Measurements from ENCODE around the gene INAFM2. TPM values are rescaled to one million over a fixed set of nuclear protein-coding genes. Genes with fewer than 3 reads are reported as not detected.

Gene INAFM2
- total and polyA plus RNA-seq, 2 experiments from 2014 or later, result 18.1 to 32.7 TPM

DNA sequence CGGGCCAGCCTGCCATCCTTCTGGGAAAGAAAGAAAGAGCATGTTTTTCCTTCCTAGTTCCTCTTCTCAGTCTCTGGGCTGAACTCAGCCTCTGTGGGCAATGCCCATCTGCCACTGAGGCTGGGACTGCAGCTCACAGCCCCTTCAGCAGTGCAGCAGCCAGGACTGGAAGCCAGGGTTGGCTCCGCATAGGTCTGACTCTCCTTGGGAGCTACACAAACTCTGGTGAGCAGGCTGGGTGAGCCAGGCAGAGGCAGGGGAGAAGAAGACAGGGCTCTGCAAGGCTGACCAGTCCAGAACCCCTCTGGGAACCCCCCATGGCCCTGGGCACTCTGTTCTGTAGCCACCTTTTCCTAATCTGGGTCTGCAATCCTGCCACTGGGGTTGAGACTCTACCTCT is 38.1 kb downstream of the INAFM2 start:
- Histone ChIP-seq H3K4me3 (no peak overlapping the region), H3K36me3 (ENCODE audit: insufficient read depth) (no peaks in the 10 kb centered on the region), H3K27me3 (ENCODE audit: insufficient read depth) (peaks cover 26% of the 10 kb centered on the region), H4K20me1 (replicated peaks; ENCODE audit: insufficient read depth) (no peaks in the 10 kb centered on the region), H3K27ac (ENCODE audit: low read depth) (no peak overlapping the region), H3K79me2 (replicated peaks; ENCODE audit: insufficient read depth) (no peaks in the 10 kb centered on the region), H3F3A (replicated peaks; ENCODE audit: low read depth) (peaks cover 17% of the 10 kb centered on the region), H2AFZ (no peak overlapping the region), H3K4me1 (ENCODE audit: insufficient read depth) (peaks cover 11% of the 10 kb centered on the region; the same call in 1 of the 2 replicates), H3K4me2 (no peak overlapping the region), H3K9me2 (ENCODE audit: insufficient read depth) (no peaks in the 10 kb centered on the region)
- TF ChIP-seq EZH2 (IDR thresholded peaks at IDR 0.05; ENCODE audit: low read depth, unreplicated experiment), result no peak
- TF ChIP-seq, protein P1, sequence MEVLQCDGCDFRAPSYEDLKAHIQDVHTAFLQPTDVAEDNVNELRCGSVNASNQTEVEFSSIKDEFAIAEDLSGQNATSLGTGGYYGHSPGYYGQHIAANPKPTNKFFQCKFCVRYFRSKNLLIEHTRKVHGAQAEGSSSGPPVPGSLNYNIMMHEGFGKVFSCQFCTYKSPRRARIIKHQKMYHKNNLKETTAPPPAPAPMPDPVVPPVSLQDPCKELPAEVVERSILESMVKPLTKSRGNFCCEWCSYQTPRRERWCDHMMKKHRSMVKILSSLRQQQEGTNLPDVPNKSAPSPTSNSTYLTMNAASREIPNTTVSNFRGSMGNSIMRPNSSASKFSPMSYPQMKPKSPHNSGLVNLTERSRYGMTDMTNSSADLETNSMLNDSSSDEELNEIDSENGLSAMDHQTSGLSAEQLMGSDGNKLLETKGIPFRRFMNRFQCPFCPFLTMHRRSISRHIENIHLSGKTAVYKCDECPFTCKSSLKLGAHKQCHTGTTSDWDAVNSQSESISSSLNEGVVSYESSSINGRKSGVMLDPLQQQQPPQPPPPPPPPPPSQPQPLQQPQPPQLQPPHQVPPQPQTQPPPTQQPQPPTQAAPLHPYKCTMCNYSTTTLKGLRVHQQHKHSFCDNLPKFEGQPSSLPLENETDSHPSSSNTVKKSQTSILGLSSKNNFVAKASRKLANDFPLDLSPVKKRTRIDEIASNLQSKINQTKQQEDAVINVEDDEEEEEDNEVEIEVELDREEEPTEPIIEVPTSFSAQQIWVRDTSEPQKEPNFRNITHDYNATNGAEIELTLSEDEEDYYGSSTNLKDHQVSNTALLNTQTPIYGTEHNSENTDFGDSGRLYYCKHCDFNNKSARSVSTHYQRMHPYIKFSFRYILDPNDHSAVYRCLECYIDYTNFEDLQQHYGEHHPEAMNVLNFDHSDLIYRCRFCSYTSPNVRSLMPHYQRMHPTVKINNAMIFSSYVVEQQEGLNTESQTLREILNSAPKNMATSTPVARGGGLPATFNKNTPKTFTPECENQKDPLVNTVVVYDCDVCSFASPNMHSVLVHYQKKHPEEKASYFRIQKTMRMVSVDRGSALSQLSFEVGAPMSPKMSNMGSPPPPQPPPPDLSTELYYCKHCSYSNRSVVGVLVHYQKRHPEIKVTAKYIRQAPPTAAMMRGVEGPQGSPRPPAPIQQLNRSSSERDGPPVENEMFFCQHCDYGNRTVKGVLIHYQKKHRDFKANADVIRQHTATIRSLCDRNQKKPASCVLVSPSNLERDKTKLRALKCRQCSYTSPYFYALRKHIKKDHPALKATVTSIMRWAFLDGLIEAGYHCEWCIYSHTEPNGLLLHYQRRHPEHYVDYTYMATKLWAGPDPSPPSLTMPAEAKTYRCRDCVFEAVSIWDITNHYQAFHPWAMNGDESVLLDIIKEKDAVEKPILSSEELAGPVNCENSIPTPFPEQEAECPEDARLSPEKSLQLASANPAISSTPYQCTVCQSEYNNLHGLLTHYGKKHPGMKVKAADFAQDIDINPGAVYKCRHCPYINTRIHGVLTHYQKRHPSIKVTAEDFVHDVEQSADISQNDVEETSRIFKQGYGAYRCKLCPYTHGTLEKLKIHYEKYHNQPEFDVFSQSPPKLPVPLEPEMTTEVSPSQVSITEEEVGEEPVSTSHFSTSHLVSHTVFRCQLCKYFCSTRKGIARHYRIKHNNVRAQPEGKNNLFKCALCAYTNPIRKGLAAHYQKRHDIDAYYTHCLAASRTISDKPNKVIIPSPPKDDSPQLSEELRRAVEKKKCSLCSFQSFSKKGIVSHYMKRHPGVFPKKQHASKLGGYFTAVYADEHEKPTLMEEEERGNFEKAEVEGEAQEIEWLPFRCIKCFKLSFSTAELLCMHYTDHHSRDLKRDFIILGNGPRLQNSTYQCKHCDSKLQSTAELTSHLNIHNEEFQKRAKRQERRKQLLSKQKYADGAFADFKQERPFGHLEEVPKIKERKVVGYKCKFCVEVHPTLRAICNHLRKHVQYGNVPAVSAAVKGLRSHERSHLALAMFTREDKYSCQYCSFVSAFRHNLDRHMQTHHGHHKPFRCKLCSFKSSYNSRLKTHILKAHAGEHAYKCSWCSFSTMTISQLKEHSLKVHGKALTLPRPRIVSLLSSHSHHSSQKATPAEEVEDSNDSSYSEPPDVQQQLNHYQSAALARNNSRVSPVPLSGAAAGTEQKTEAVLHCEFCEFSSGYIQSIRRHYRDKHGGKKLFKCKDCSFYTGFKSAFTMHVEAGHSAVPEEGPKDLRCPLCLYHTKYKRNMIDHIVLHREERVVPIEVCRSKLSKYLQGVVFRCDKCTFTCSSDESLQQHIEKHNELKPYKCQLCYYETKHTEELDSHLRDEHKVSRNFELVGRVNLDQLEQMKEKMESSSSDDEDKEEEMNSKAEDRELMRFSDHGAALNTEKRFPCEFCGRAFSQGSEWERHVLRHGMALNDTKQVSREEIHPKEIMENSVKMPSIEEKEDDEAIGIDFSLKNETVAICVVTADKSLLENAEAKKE (CRISPR knock-in tag; IDR thresholded peaks at IDR 0.05), result no peak
- TF ChIP-seq NANOG (IDR thresholded peaks at IDR 0.05; ENCODE audit: borderline replicate concordance), result no peak
- TF ChIP-seq CREB1 (CRISPR knock-in tag; IDR thresholded peaks at IDR 0.05; ENCODE audit: low read depth), result no peak
- TF ChIP-seq, protein P2, sequence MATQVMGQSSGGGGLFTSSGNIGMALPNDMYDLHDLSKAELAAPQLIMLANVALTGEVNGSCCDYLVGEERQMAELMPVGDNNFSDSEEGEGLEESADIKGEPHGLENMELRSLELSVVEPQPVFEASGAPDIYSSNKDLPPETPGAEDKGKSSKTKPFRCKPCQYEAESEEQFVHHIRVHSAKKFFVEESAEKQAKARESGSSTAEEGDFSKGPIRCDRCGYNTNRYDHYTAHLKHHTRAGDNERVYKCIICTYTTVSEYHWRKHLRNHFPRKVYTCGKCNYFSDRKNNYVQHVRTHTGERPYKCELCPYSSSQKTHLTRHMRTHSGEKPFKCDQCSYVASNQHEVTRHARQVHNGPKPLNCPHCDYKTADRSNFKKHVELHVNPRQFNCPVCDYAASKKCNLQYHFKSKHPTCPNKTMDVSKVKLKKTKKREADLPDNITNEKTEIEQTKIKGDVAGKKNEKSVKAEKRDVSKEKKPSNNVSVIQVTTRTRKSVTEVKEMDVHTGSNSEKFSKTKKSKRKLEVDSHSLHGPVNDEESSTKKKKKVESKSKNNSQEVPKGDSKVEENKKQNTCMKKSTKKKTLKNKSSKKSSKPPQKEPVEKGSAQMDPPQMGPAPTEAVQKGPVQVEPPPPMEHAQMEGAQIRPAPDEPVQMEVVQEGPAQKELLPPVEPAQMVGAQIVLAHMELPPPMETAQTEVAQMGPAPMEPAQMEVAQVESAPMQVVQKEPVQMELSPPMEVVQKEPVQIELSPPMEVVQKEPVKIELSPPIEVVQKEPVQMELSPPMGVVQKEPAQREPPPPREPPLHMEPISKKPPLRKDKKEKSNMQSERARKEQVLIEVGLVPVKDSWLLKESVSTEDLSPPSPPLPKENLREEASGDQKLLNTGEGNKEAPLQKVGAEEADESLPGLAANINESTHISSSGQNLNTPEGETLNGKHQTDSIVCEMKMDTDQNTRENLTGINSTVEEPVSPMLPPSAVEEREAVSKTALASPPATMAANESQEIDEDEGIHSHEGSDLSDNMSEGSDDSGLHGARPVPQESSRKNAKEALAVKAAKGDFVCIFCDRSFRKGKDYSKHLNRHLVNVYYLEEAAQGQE (IDR thresholded peaks at IDR 0.05; ENCODE audit: unreplicated experiment), result no peak
- TF ChIP-seq, protein P3, sequence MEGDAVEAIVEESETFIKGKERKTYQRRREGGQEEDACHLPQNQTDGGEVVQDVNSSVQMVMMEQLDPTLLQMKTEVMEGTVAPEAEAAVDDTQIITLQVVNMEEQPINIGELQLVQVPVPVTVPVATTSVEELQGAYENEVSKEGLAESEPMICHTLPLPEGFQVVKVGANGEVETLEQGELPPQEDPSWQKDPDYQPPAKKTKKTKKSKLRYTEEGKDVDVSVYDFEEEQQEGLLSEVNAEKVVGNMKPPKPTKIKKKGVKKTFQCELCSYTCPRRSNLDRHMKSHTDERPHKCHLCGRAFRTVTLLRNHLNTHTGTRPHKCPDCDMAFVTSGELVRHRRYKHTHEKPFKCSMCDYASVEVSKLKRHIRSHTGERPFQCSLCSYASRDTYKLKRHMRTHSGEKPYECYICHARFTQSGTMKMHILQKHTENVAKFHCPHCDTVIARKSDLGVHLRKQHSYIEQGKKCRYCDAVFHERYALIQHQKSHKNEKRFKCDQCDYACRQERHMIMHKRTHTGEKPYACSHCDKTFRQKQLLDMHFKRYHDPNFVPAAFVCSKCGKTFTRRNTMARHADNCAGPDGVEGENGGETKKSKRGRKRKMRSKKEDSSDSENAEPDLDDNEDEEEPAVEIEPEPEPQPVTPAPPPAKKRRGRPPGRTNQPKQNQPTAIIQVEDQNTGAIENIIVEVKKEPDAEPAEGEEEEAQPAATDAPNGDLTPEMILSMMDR (conservative IDR thresholded peaks at IDR 0.05; ENCODE audit: low read depth in 2 of 2), result no peak
- no peak for TF ChIP-seq JUNB (IDR thresholded peaks at IDR 0.05; ENCODE audit: unreplicated experiment)
- TF ChIP-seq, protein P4, sequence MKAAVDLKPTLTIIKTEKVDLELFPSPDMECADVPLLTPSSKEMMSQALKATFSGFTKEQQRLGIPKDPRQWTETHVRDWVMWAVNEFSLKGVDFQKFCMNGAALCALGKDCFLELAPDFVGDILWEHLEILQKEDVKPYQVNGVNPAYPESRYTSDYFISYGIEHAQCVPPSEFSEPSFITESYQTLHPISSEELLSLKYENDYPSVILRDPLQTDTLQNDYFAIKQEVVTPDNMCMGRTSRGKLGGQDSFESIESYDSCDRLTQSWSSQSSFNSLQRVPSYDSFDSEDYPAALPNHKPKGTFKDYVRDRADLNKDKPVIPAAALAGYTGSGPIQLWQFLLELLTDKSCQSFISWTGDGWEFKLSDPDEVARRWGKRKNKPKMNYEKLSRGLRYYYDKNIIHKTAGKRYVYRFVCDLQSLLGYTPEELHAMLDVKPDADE (IDR thresholded peaks at IDR 0.05), result no peak
- TF ChIP-seq ZNF114 (CRISPR knock-in tag; IDR thresholded peaks at IDR 0.05), result no peak
- no peak for TF ChIP-seq EZH2phosphoT487 (IDR thresholded peaks at IDR 0.05; ENCODE audit: unreplicated experiment)
- H3K27me3 Mint-ChIP-seq (ENCODE audit: insufficient read depth, low read depth, poor library complexity), result peaks cover 19% of the 10 kb centered on the region
- H3K9me3 Mint-ChIP-seq, result peaks cover 3% of the 10 kb centered on the region; the same call in 1 of the 3 replicates
- H3K27ac Mint-ChIP-seq, result no peak overlapping the region
- H3K4me3 Mint-ChIP-seq, result no peak overlapping the region
- H3K4me1 Mint-ChIP-seq, result peaks cover 14% of the 10 kb centered on the region
- DNase-seq (ENCODE audit: low spot score) (no peak), ATAC-seq (no peak)
- no peaks in the 10 kb centered on the region; the same call in 2 of the 3 replicates for H3K36me3 Mint-ChIP-seq (ENCODE audit: low read depth)

Measured in GM23338 (cell line).